Measurements from ENCODE around the gene SHANK1.

- TF ChIP-seq, protein P1, sequence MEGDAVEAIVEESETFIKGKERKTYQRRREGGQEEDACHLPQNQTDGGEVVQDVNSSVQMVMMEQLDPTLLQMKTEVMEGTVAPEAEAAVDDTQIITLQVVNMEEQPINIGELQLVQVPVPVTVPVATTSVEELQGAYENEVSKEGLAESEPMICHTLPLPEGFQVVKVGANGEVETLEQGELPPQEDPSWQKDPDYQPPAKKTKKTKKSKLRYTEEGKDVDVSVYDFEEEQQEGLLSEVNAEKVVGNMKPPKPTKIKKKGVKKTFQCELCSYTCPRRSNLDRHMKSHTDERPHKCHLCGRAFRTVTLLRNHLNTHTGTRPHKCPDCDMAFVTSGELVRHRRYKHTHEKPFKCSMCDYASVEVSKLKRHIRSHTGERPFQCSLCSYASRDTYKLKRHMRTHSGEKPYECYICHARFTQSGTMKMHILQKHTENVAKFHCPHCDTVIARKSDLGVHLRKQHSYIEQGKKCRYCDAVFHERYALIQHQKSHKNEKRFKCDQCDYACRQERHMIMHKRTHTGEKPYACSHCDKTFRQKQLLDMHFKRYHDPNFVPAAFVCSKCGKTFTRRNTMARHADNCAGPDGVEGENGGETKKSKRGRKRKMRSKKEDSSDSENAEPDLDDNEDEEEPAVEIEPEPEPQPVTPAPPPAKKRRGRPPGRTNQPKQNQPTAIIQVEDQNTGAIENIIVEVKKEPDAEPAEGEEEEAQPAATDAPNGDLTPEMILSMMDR (IDR thresholded peaks at IDR 0.05) = no peak
- no peak for TF ChIP-seq POLR2A (IDR thresholded peaks at IDR 0.05)
These were observed 17.3 kb downstream of the SHANK1 start for GRCh38 chr19:50702158-50702870.
